ENCODE results near the gene CH25H.
"Not testable (repeated sequence)": the region's sequence is repeated elsewhere in the genome, so short reads cannot be mapped to it uniquely, and the experiment has no call there.

CH25H gene

GRCh38 chr10:89207181-89207800 lies at the start of gene CH25H:
Gene CH25H (minus strand): TSS chr10:89207317. CDS start chr10:89207292, 25 bp downstream.
- DNase-seq: no peak

- peak; percentile 91 for DNase-seq
These were observed 49.2 kb upstream of the CH25H start for GRCh38 chr10:89256340-89256739.

GRCh38 chr10:89255793-89256192 lies 48.7 kb upstream of the CH25H start:
- peak; percentile 68 for DNase-seq

GRCh38 chr10:89255091-89255579 lies 48.0 kb upstream of the CH25H start:
- DNase-seq: not testable (repeated sequence)

GRCh38 chr10:89252225-89252585 lies 45.1 kb upstream of the CH25H start:
- DNase-seq: no peak

GRCh38 chr10:89251409-89252224 lies 44.5 kb upstream of the CH25H start, which contains the start of gene LIPA:
Gene LIPA (minus strand): TSS chr10:89251775. CDS start chr10:89247648, 4,127 bp downstream.
- peak; percentile 99 for DNase-seq

- no peak for DNase-seq
These were observed 43.8 kb upstream of the CH25H start for GRCh38 chr10:89250865-89251408.

- no peak for DNase-seq
These were observed 41.9 kb upstream of the CH25H start for GRCh38 chr10:89248990-89249389.

- DNase-seq: not testable (repeated sequence)
These were observed 40.5 kb upstream of the CH25H start for GRCh38 chr10:89247623-89248022.

GRCh38 chr10:89245802-89246201 lies 38.7 kb upstream of the CH25H start:
- no peak for DNase-seq

GRCh38 chr10:89242840-89243568 lies 35.9 kb upstream of the CH25H start:
- peak; percentile 74 for DNase-seq

GRCh38 chr10:89242345-89242684 lies 35.2 kb upstream of the CH25H start:
- peak; percentile 79 for DNase-seq

- DNase-seq: peak; percentile 79
These were observed 34.6 kb upstream of the CH25H start for GRCh38 chr10:89241486-89242344.

GRCh38 chr10:89241026-89241425 lies 33.9 kb upstream of the CH25H start:
- no peak for DNase-seq

- DNase-seq: no peak
These were observed 33.4 kb upstream of the CH25H start for GRCh38 chr10:89240519-89240918.

- no peak for DNase-seq
These were observed 32.0 kb upstream of the CH25H start for GRCh38 chr10:89238956-89239644.

- DNase-seq: no peak
These were observed 30.7 kb upstream of the CH25H start for GRCh38 chr10:89237849-89238248.

- DNase-seq: no peak
These were observed 29.2 kb upstream of the CH25H start for GRCh38 chr10:89236226-89236797.

GRCh38 chr10:89235073-89235798 lies 28.1 kb upstream of the CH25H start:
- peak; percentile 57 for DNase-seq

- DNase-seq: no peak
These were observed 25.9 kb upstream of the CH25H start for GRCh38 chr10:89233033-89233432.

- DNase-seq: no peak
These were observed 21.8 kb upstream of the CH25H start for GRCh38 chr10:89228962-89229361.

Data from MV-4-11 (cell line).